GM18505 (cell line): ENCODE data around the gene PCNX2.

Experiments
- ATAC-seq: cut with Tn5 transposase; IDR thresholded peaks from one replicate; pipeline ENCODE4 v1.9.1; 2021; ENCODE audit not compliant: unreplicated experiment
- POLR2A ChIP-seq: IDR thresholded peaks from 4 replicates; pipeline ENCODE4 v1.6.1; 2011; ENCODE audit warnings: borderline replicate concordance; ENCODE audit not compliant: insufficient read depth, insufficient read length; ENCODE audit errors: extremely low read depth

Gene PCNX2

GRCh38 chr1:232937741-232938375 is 357.7 kb downstream of the PCNX2 start:
- no peak for ATAC-seq
- TF ChIP-seq POLR2A = no peak

- ATAC-seq = no peak
- no peak for TF ChIP-seq POLR2A
Measured at GRCh38 chr1:232936941-232937340, 358.6 kb downstream of the PCNX2 start.
